ENCODE measurements around the gene SLC44A3.

SLC44A3 gene

DNA sequence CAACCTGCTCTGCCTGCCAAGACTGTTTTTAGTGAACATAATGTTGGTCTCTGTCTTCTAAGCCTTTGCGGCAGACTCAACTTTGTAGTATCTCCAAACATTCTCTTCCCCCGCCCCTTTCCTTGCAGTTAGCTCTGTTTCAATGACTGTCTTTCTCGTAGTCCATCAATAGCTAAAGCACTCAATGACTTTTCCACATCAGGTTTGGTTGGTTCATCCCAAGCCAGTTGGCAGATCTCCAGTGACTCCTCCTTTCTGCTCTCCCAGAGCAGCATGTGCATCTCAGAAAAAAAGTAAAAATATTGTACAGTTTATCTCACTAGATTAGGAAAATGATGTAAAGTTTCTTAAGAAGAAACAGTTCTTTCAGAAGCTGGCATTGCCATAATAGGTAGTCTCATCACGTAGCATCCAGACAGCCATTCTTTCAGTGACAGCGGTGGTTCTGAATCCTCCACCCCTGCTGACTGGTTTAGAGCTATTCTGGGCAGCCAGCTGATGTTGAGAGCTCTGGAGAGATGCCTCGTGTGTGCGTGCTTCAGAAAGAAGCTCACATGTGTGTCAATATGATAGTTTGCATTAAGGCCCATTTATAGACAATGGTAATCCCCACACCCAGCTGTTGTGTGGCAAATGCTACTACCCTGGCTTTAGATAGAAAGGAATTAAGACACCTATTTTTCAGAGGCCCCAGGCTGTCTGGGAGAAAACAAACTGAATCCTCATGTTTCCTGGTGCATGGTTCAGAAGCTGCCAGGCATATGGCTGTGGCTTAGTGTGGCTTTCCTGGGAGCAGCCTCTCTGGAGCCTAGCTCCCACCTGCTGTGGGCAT lies 53.6 kb downstream of the SLC44A3 start:
- no peak for DNase-seq (ENCODE audit: low read depth in 2 of 2)

DNA sequence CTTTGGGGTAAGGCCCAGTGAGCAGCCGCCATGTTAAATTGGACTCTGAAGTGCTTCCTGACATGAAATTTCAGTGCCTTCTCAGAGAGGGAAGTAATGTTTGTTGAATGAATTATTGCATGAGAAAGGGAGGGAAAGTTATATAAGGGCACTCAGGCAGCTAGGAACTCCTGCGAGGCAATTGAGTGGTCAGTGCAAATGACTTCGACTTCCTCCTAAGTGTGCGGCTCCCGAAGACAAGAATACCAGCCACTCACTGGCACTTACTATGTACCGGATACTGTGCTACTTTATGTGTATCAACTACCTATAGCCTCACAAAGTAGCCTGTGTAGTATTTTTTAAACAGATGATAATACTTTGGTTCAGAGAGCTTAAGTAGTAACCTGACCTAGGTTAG lies 54.3 kb downstream of the SLC44A3 start:
- DNase-seq (ENCODE audit: low read depth in 2 of 2): no peak

DNA sequence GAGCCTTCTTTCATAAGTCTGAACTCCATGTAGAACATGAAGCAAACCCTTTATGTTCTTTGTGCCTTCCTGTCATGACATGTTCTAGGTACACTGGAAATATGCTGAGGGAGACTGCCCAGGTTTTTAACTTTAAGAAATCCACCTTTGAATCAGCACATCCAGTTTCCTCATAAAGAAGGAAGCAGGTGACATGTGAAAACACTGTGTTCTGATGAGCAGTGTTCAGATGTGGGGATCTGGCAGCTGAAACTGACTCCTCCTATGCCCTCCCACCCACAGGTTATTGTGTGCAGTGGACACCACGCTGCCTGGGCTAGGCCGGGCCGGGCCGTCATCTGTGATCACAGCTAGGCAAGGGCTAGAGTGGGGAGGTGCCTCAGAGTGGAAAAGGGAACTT lies 55.6 kb downstream of the SLC44A3 start:
- no peak for DNase-seq (ENCODE audit: low read depth in 2 of 2)

GRCh38 chr1:94876362-94876761 lies 56.2 kb downstream of the SLC44A3 start:
- DNase-seq (ENCODE audit: low read depth in 2 of 2): no peak

DNA sequence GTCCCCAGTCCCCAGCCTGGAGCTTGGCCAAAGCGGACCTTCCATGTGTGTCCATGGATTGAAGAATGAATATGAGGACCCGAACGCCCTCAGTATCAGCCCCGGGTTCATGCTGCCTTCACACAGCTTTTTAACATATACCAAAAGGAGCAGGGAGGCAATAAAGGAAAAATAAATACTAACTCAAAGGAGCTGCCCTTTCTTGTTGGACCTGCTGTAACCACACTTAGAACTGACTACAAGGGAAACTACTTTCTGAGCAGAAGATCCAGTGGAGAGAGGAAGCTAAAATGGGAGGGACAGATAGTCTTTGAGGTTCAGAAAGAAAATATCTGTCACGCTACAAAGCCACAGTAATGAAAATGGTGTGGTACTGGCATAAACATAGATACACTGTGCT lies 58.2 kb downstream of the SLC44A3 start:
- no peak for DNase-seq (ENCODE audit: low read depth in 2 of 2)

DNA sequence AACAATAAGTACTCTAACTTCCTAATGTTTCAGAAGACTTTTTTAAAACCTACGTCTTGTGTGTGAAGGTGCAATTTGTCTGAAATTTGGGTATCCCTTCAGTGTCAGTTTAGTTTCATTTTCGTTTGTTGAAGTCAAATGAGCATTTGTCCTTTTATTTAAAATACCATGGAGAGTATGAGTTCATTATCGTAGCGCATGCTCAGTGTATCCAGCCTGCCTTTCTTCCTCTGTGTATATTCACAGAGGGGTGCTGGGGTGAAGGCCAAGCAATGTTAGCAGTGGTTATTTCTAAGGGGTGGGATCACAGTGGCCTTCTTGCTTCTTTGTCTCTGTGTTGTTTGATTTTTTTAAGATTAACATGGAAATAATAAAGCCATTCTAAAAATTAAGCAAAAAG lies 63.5 kb downstream of the SLC44A3 start:
- DNase-seq (ENCODE audit: low read depth in 2 of 2): no peak

DNA sequence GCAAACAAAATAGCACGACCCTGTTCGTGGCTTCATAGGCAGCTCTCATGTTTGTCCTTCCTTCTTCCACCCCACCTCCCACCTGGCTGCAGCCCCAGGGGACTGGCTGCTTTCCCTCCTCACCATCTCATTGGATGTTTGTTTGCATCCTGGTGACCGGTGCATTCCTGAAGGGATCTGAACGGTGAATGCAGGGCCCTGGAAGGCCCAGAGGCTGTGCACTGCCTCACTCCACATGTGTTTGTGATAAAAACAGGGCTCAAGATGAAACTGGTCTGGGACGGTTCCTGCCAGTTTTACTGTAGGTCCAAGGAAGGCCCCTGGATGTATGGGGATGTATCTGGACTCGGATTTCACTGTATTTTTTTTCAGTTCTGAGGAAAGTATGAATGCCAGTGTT lies 63.9 kb downstream of the SLC44A3 start:
- peak; percentile 78 to 82 for DNase-seq (ENCODE audit: low read depth in 2 of 2)

DNA sequence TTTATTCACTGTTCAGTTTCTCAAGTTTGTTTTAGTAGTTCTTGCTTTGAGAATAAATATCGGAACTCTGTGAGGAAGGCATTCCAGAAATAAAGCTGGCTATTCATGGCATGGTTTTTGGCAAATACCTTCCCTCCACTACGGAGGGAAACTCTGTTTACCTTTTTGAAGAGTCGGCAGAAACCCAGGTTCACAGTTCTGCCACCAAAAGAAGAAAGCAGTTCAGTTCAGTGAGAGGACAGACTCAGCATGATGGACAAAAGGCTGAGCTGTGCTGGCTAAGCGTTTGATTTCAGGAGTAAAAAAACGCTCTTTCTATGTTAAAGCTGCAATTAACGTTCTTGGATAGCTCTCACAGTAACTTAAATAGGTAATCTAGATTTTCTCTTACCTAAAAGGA lies 64.3 kb downstream of the SLC44A3 start:
- no peak for DNase-seq (ENCODE audit: low read depth in 2 of 2)

DNA sequence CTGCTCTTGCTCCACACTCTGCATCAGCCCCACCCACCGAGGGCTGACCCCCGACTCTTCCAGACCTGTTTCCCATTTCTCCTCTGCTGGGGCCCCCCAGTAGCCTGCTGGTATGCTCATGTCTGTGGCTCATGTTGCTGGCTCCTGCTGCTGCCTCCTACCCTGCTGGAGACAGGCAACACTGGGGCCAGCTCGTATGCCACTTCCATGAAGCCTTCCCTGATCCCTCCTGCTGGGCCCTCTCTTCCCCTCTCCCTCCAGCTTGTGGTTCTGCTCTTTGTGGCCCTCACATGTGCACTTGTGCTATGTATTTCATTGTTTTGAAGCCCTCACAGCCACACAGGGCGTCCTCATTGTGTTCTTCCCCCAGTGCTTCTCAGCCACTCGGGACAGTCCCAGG lies 66.2 kb downstream of the SLC44A3 start:
- DNase-seq (ENCODE audit: low read depth in 2 of 2): no peak

DNA sequence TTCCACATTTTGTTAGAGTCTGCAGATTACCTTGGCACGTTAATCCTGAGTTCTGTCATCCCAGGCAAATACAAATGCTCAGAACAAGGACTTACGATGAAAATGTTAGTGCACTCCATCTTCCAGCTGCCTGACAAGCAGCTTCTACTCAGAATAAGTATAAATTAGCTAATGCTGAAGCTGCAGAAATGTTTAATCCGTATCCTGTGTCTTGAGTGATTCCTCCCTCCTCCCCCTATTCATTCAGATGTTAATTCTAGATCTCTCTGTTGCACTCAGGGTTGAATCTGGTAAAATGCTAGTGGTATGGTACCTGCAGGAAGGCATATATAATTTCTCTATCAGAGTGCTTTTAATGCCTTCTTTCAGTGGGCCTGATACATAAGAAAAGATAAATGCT lies 66.9 kb downstream of the SLC44A3 start:
- DNase-seq (ENCODE audit: low read depth in 2 of 2): no peak

GRCh38 chr1:94887603-94888171 lies 67.5 kb downstream of the SLC44A3 start:
- no peak for DNase-seq (ENCODE audit: low read depth in 2 of 2)

DNA sequence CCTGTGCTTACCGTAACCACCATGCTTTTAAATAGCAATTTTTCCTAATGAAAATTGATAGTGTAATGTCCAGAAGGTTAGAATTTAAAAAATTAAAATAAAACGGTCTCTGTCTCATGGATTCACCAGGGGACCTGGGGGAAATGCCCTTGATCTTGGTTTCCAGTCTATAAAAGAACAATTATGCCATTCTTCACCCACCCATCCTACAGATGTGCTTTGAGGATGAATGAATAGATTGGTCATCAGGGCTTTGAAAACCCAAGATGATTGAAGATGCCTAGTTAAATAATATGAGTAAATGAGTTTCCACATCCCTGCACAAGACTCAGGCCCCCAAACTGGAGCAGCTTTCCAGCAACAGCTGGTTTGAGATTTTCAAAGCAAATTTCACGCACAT lies 68.0 kb downstream of the SLC44A3 start:
- no peak for DNase-seq (ENCODE audit: low read depth in 2 of 2)

- DNase-seq (ENCODE audit: low read depth in 2 of 2): no peak
These were observed 72.6 kb downstream of the SLC44A3 start for GRCh38 chr1:94892604-94893254.

DNA sequence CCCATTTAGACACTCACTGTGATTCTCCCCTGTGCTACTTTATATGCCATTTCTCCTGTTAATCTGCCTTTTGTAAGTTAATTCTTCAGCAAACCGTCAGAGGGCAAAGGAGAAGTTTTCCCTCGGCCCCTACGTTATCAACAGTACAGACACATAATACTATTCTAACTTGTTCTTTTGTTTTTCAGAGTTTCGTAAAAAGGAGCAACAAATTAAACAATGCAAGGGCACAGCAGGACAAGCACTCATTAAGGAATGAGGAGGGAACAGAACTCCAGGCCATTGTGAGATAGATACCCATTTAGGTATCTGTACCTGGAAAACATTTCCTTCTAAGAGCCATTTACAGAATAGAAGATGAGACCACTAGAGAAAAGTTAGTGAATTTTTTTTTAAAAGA lies 74.5 kb downstream of the SLC44A3 start:
- no peak for DNase-seq (ENCODE audit: low read depth in 2 of 2)

DNA sequence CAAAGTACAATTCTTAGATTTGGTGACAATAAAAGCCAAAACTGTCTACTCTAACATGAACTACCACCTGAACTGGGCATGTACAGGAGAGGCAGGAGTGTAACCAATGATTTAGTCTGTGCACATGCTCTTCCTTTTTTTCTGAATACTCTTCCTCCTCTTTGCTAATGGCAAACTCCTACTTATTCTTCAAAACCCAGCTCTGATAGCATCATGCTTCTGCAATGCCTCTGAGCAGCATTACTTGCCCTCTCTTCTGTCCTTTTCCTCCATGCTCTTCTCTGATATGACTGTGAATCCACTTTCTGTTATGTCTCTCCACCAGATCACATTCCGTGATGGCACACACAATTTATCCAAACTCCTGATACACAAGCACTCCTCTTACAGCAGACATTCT lies 75.4 kb downstream of the SLC44A3 start:
- no peak for DNase-seq (ENCODE audit: low read depth in 2 of 2)

GRCh38 chr1:94898491-94899385 lies 78.6 kb downstream of the SLC44A3 start:
- no peak for DNase-seq (ENCODE audit: low read depth in 2 of 2)

DNA sequence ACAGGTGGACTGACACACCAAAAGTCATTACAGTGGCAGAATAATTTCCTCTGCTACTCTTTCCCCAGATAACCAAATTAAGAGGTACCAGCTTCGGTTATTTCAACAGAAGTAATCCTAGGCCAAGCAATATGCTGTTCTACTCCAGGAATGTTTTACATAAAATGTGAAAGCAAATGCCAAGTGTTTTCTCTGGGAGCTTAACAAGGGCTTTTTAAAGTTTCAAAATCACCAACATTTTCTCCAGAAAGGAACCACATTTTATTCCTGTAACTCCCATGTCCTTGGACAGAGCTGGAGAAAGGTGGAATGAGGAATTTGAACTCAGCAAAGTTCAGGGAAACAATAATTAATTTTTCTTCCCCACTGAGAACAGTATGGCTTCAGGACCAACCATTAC lies 79.6 kb downstream of the SLC44A3 start:
- DNase-seq (ENCODE audit: low read depth in 2 of 2): no peak

DNA sequence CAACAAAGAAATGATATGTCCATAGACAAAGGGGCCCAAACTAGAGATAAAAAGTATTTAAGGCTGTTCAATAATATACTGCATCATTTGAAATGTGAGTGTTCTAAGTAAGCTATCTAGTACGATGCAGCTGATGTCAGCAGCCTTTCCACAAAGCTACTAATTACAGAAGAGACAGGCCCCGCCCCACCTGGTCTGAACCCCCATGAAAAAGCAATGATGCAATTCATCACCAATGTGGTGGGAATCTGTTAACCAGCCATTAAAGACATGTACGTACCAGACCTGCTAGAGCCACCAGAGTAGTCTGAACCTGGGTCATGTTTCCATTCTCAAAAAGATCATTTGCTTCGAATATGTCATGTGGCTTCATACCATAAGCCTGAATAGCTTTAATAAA lies 81.7 kb downstream of the SLC44A3 start:
- no peak for DNase-seq (ENCODE audit: low read depth in 2 of 2)

DNA sequence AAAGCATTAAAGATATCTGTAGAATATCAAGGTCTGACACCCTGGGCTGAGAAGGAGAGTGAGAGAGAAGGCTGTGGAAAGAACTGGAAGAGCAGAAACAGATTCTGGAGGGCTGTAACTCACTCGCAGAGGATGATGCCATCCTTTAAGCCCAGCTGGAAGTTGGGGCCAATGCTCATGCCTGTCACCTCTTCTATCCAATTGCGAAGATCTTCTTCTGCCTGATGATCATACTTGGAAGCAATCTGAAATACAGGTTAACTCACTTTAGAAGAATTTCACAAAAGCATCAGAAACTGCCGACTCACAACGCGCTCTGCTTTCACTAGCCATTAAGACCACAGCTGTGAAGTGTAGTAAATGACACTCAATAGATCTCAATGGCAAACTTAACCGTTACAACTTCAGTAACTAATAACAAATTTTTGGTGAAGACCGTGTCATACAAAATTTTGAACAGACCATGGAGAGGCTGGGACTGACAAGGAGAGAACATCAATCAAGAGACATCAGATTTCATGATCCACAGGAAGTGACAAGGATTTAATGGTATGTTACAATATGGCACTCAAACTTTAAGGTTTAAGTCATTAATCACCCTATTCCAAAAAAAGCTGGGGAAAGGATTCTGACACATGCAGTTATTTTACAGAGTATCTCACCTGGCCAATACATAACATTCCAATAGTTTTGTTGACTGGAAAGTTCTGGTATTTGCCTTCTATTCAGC lies 83.3 kb downstream of the SLC44A3 start:
- no peak for DNase-seq (ENCODE audit: low read depth in 2 of 2)

DNA sequence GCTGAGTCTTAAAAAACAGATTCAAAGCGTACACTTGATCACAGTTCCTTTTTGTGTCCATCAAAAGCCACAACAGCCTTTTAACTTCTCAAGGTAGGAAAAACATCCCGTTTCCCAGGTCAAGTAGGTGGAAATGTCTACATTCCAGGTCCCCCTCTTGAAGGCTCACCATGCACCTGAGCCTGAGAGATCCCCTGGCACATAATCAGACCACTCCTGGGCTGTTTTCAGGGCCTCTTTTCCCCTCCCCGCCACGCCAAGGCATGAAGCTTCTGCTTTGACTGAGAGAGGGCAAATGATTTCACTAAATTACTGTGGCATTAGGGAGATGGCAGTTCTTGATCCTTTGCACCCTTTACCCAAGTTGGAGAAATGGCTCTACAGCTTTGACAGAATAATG lies 85.0 kb downstream of the SLC44A3 start:
- no peak for DNase-seq (ENCODE audit: low read depth in 2 of 2)

DNA sequence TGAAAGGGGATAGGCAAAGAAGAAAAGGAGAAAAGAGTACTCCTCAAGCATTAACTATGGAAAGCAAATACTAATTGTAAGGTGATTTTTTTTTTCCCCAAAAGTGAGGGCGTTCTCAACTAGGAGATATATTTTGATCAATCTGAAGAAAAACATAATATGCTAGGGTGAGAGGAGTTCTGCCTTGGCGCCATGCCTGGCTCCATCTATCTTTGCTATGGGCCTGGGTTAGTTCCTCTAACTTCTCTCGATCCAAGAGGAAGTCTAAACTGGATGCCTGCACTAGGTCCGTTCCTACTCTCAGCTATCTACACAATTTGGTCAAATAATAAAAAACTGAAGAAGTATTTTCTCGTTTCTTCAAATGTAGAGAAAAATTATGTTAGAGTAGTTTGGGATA lies 86.2 kb downstream of the SLC44A3 start:
- no peak for DNase-seq (ENCODE audit: low read depth in 2 of 2)
